Lung microvascular endothelial cell (primary cell): ENCODE results near the gene SPHK1. TPM values are rescaled to one million over a fixed set of nuclear protein-coding genes. Genes with fewer than 3 reads are reported as not detected.

ENCODE experiments used
- DNase-seq, 2 donors: peaks; one replicate each; pipeline versions ENCODE4 v3.0.0 to v3.0.0-alpha.2; 2010; ENCODE audit warnings: low read depth in 2 of 2
- total RNA-seq: library from RNA; depleted of rRNA; stranded (reverse); fragments of >200 nt; gene quantifications from 2 replicates; pipeline ENCODE4 v1.2.1, GENCODE V29; 2014

SPHK1 gene
- total RNA-seq, 1 donor from 2014 or later: 276 TPM

GRCh38 chr17:76363107-76363842 lies 21.1 kb upstream of the SPHK1 start:
- no peak for DNase-seq

GRCh38 chr17:76365256-76365903 lies 19.0 kb upstream of the SPHK1 start:
- DNase-seq: peak in 1 of 2 donors; percentile 61

- no peak for DNase-seq
Observed at GRCh38 chr17:76366247-76366646, 18.2 kb upstream of the SPHK1 start.

DNA sequence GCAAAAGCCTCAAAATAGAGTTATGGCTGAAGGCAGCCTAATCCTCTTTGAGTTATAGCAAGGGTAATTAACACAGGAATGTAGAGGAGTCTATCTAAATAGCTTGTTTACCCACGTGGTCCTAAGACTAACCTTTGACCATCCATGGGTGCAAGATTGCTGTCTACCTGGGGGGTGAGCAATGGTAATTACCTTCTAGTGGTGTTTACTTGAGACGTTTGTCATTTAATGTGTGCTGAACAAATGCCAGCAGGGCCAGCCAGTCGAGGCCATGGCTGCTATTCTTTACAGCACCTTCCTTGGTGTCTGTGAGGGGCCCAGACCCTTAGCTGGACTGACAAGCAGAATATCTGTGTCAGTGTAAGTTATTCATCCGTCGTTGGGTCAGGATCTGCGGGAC lies 16.8 kb upstream of the SPHK1 start:
- DNase-seq: no peak

GRCh38 chr17:76368545-76368944 lies 15.9 kb upstream of the SPHK1 start:
- no peak for DNase-seq

GRCh38 chr17:76369379-76369778 lies 15.0 kb upstream of the SPHK1 start:
- DNase-seq: no peak

DNA sequence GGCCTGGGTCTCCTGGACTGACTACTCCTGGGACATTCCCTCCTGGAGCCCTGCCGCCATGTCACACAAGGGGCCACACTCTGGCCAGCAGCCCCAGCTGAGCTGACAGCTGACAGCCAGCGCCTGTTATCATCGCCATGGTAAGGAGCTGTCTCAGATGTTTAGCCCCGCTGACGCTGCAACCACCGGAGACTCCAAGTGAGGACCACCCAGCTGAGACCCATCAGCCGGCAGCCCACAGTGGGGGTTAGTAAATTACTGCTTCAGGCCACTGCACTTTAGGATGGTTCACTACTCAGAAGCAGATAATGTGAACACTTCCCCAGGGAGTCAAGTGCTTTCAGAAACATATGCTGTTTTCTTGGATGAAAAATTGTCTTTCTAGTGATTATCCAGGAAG lies 14.6 kb upstream of the SPHK1 start:
- DNase-seq: peak in 1 of 2 donors; percentile 17

- peak; percentile 95 to 98 for DNase-seq
Observed at GRCh38 chr17:76370261-76370993, 14.0 kb upstream of the SPHK1 start.

DNA sequence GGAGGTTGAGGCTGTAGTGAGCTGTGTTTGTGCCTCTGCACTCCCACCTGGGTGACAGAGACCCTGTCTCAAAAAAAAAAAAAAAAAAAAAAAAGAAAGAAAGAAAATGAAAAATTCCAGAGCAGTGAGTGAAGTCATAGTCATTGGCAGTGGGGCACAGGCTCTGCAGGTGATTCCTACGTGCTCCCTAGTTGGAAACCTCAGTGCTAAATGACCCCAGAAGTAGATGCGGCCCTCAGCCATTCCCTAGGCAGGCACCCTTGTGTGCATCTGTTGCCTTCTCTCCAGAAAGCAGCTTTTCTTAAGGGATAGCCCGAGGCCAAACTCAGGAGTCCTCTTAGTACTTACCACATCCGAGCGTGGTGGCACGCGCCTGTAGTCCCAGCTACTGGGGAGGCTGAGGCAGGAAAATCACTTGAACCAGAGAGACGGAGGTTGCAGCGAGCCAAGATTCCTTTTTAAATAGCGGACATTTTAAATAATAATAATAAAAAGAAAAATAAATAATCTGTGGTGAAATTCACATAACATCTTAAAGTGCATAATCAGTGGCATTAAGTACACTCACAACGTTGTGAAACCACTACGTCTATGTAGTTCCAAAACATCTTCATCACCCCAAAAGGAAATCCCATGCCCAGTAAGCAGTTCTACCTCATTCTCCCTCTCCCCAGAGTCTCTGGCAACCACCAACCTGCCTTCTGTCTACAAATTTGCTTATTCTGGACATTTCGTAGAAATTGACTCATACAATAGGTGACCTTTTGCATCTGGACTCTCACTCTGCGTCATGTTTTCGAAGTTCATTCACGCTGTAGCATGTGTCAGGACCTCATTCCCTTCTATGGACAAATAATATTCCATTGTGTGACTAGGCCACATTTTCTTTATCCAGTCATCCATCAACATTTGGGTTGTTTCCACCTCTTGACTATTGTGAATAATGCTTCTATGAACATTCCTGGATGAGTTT lies 12.5 kb upstream of the SPHK1 start:
- DNase-seq: peak; percentile 97 to 99

DNA sequence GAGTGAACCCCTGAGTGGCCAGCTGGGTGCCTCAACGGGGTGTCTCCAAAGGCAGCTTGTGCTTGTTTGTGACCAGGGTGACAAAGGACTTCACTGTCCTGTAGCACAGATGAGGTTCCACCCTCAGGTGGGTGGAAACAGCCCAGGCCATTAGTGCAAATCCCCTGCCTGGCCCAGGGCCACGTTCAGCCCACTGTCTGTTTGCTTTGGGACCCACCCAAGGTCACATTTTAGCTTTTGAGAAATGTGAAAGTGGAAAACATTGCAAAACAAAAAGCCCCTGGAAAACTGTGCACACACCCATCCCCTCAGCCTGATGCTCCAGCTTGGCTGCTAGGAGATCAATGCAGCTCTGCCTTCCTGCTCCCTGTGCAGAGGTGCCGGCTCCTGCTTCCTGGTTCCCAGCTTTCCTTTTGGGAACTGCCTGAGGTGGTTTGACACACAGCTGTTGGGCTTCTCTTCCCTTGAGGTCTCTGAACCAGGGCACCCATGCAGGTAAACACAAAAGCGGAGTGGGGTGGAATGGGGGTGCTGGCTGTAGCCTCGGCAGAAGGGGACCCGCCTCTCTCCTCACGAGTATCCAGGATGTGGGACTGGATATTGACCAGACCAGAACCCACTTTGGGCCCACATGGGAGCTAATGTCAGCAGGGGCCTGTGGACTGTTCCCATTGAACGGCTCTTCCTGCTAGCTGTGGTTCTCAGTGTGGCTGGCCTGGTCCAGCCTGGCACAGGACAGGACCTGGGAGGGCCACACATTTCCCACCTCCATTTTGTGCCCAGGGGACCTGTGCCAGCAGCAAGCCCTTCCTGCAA lies 7.9 kb upstream of the SPHK1 start:
- DNase-seq: no peak

DNA sequence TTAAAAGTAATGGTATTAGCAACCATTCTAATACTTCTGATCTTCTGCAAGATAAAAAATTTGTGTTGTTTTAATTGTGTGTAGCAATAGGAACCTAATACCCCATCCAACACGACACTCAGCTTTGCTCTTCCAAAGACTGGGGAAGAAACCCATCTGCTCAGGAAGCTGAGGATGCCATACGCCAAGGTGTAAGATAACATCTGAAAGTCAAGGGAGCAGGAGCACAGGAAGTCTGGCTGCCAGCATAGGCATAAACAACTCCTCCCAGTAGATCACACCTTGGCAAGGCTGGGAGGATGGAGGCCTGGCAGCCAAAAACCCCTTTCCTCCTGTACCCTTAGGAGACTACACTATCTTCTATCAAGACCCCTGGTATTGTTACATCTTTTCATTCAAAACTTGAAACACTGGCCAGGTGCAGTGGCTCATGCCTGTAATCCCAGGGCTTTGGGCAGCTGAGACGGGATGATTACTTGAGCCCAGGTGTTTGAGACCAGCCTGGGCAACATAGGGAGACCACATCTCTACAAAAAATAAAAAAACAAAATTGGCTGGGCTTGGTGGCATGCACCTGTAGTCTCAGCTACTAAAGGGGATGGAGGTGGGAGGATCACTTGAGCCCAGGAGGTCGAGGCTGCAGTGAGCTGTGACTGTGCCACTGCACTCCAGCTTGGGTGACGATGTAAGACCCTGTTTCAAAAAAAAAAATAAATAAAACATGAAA lies 5.7 kb upstream of the SPHK1 start:
- peak; percentile 11 to 50 for DNase-seq

- DNase-seq: no peak
Observed at GRCh38 chr17:76379275-76379641, 5.2 kb upstream of the SPHK1 start.

DNA sequence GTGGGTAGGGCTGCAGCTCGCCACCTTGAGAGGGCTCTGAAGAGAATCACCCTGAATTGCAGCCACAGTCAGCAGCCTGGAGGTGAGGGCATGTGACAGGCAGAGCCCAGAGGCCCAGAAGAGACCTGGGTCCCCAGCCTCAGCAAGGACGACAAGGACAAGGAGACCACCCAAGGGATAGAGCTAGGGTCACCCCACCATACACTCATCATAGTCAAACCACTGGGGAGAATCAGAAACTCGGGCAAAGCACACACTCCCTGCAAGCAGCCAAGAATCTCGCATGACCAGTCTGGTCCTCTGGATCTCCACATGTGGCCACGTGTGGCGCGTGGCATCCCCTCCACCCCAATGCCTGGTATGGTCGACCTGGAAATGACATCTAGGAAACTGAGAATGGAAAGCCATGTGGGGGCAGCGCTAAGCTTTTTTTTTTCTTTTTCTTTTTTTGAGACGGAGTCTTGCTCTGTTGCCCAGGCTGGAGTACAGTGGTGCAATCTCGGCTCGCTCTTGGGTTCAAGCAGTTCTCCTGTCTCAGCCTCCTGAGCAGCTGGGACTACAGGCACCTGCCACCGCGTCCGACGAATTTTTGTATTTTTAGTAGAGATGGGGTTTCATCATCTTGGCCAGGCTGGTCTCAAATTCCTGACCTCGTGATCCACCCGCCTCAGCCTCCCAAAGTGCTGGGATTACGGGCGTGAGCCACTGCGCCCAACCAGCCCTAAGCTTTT lies 4.6 kb upstream of the SPHK1 start:
- peak in 1 of 2 donors; percentile 64 for DNase-seq

- peak; percentile 27 to 44 for DNase-seq
Observed at GRCh38 chr17:76381633-76382350, 2.6 kb upstream of the SPHK1 start.

GRCh38 chr17:76382351-76382802 lies 2.0 kb upstream of the SPHK1 start:
- DNase-seq: peak; percentile 64 to 85

- DNase-seq: peak; percentile 81 to 90
Observed at GRCh38 chr17:76382803-76383545, 1.4 kb upstream of the SPHK1 start.

DNA sequence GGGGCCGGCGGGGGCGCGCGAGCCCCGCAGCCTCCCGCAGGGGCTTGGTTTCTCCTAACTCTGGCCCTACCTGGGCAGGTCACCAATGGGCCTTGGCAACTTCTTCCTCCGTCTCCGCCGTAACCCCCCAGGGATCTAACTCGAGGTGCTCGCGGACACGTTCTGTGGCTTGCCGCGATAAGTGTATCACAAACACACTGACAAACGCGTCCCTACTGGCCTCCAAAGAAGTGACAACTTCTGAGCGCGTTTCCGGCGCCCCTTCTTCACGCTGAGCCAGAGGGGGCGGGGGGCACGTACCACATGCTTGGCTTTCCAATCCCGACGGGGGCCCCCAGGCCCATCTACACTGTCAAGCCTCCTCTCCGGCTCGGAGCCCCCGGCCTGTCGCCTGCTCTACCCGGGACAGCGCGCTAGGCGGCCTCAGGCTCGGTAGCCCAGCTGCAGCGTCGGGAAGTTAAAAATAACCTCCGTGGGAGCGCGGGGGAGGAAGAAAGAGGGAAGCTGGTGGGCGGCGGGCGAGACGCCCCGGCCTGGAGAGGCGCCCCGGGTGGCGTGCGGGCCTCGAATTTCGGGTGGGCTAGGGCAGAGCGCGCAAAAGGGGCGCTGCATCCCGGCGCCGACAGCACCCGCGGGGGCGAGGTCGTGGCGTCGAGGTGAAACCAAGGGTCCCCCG lies 725 bp upstream of the SPHK1 start:
- peak; percentile 69 to 75 for DNase-seq
